ENCODE measurements around the gene SETBP1.

The SETBP1 gene

GRCh38 chr18:44765456-44765855 is 84.8 kb downstream of the SETBP1 start:
- DNase-seq = no peak

GRCh38 chr18:44766450-44766849 is 85.8 kb downstream of the SETBP1 start:
- DNase-seq = peak; percentile 37

GRCh38 chr18:44767807-44768206 is 87.1 kb downstream of the SETBP1 start:
- no peak for DNase-seq

- no peak for DNase-seq
Measured at GRCh38 chr18:44770641-44771040, 90.0 kb downstream of the SETBP1 start.

- DNase-seq = no peak
Measured at GRCh38 chr18:44771572-44771955, 90.9 kb downstream of the SETBP1 start.

GRCh38 chr18:44771956-44772917 is 91.5 kb downstream of the SETBP1 start:
- DNase-seq = peak; percentile 41

- no peak for DNase-seq
Measured at GRCh38 chr18:44773640-44774155, 93.0 kb downstream of the SETBP1 start.

- no peak for DNase-seq
Measured at GRCh38 chr18:44774191-44774590, 93.5 kb downstream of the SETBP1 start.

GRCh38 chr18:44777457-44778192 is 96.9 kb downstream of the SETBP1 start:
- no peak for DNase-seq

GRCh38 chr18:44778788-44779187 is 98.1 kb downstream of the SETBP1 start:
- no peak for DNase-seq

GRCh38 chr18:44779753-44780292 is 99.1 kb downstream of the SETBP1 start:
- no peak for DNase-seq

GRCh38 chr18:44781886-44782285 is 101.2 kb downstream of the SETBP1 start:
- no peak for DNase-seq

GRCh38 chr18:44782617-44783016 is 101.9 kb downstream of the SETBP1 start:
- no peak for DNase-seq

- DNase-seq = no peak
Measured at GRCh38 chr18:44783371-44783770, 102.7 kb downstream of the SETBP1 start.

GRCh38 chr18:44786257-44786656 is 105.6 kb downstream of the SETBP1 start:
- DNase-seq = no peak

GRCh38 chr18:44786688-44787087 is 106.0 kb downstream of the SETBP1 start:
- no peak for DNase-seq

GRCh38 chr18:44788334-44788733 is 107.6 kb downstream of the SETBP1 start:
- DNase-seq = no peak

- peak; percentile 65 for DNase-seq
Measured at GRCh38 chr18:44789710-44790109, 109.0 kb downstream of the SETBP1 start.

GRCh38 chr18:44790860-44791259 is 110.2 kb downstream of the SETBP1 start:
- DNase-seq = no peak

- DNase-seq = no peak
Measured at GRCh38 chr18:44791520-44791919, 110.8 kb downstream of the SETBP1 start.

GRCh38 chr18:44792456-44793061 is 111.9 kb downstream of the SETBP1 start:
- no peak for DNase-seq

GRCh38 chr18:44793194-44793593 is 112.5 kb downstream of the SETBP1 start:
- no peak for DNase-seq

- DNase-seq = no peak
Measured at GRCh38 chr18:44793685-44794084, 113.0 kb downstream of the SETBP1 start.
